GM18499 (cell line): ENCODE results near the gene TMEM59L.

Experiments used
- ATAC-seq: cut with Tn5 transposase; IDR thresholded peaks from one replicate; pipeline ENCODE4 v1.9.1; 2021; ENCODE audit warnings: moderate number of reproducible peaks; ENCODE audit not compliant: insufficient read depth, unreplicated experiment

TMEM59L gene

GRCh38 chr19:18655173-18655844 lies 42.6 kb downstream of the TMEM59L start:
- ATAC-seq = no peak

GRCh38 chr19:18656337-18657086 lies 43.8 kb downstream of the TMEM59L start:
- ATAC-seq = no peak

GRCh38 chr19:18657590-18658365 lies 45.1 kb downstream of the TMEM59L start:
- no peak for ATAC-seq

- no peak for ATAC-seq
Measured at GRCh38 chr19:18658366-18658855, 45.7 kb downstream of the TMEM59L start.

GRCh38 chr19:18659281-18660050 lies 46.8 kb downstream of the TMEM59L start:
- ATAC-seq = no peak

GRCh38 chr19:18660051-18660910 lies 47.6 kb downstream of the TMEM59L start:
- no peak for ATAC-seq

GRCh38 chr19:18660939-18661670 lies 48.4 kb downstream of the TMEM59L start:
- no peak for ATAC-seq

GRCh38 chr19:18662972-18663732 lies 50.5 kb downstream of the TMEM59L start:
- ATAC-seq = no peak

GRCh38 chr19:18663940-18664530 lies 51.4 kb downstream of the TMEM59L start:
- no peak for ATAC-seq

- ATAC-seq = no peak
Measured at GRCh38 chr19:18665771-18666202, 53.1 kb downstream of the TMEM59L start.

GRCh38 chr19:18666317-18666716 lies 53.6 kb downstream of the TMEM59L start:
- no peak for ATAC-seq

- no peak for ATAC-seq
Measured at GRCh38 chr19:18666784-18667183, 54.1 kb downstream of the TMEM59L start.

GRCh38 chr19:18667531-18668251 lies 55.0 kb downstream of the TMEM59L start:
- ATAC-seq = no peak

GRCh38 chr19:18668252-18668631 lies 55.6 kb downstream of the TMEM59L start:
- no peak for ATAC-seq

GRCh38 chr19:18668744-18669523 lies 56.3 kb downstream of the TMEM59L start:
- ATAC-seq = no peak

GRCh38 chr19:18669524-18669817 lies 56.8 kb downstream of the TMEM59L start:
- ATAC-seq = no peak
